ENCODE results near the gene WWP2. TPM values are rescaled to one million over a fixed set of nuclear protein-coding genes. Genes with fewer than 3 reads are reported as not detected.
A peak's percentile ranks its signal among the peaks of the same experiment; 100 is the strongest.

The WWP2 gene
- total and polyA plus RNA-seq, 2 donors (not counting 3 experiments of a cell fraction or from before 2014, with no cell fraction given) = 17.9 to 44.9 TPM

GRCh38 chr16:69924041-69924775 is 162.1 kb downstream of the WWP2 start:
- no peaks in the 10 kb centered on the region for H3K9me1 ChIP-seq (replicated peaks; ENCODE audit: control insufficient read depth, extremely low read depth, insufficient read depth, low read length)
- H3K4me2 ChIP-seq (ENCODE audit: insufficient read depth, low read length) = no peak overlapping the region
- no peak overlapping the region for H2AFZ ChIP-seq (ENCODE audit: low read depth, low read length)
- H3K27me3 ChIP-seq (ENCODE audit: control insufficient read depth in 2 of 2, insufficient read depth in 2 of 2, low read length in 2 of 2) = no peaks in the 10 kb centered on the region
- H3K9me3 ChIP-seq (replicated peaks; ENCODE audit: control insufficient read depth, insufficient read depth, low read length) = no peaks in the 10 kb centered on the region
- FAIRE-seq (no peak), DNase-seq (ENCODE audit: low read depth, low spot score) (no peak)
- BruUV-seq (replicated peaks) = no TSS peak
- peak overlapping the region; percentile 7 for H3K9ac ChIP-seq (replicated peaks; ENCODE audit: extremely low read depth, insufficient read depth, low read length)
- no peak overlapping the region for H3K27ac ChIP-seq (ENCODE audit: insufficient read depth, low read depth, low read length)
- no peaks in the 10 kb centered on the region for H3K79me2 ChIP-seq (ENCODE audit: control insufficient read depth, insufficient read depth, low read length)
- CTCF ChIA-PET = interaction anchor here (12.4 kb wide), 1 partner anchor 128 kb away, joined by 320 read pairs; no protein-coding TSS in a partner anchor
- H4K20me1 ChIP-seq (replicated peaks; ENCODE audit: control insufficient read depth, extremely low read depth, insufficient read depth, low read length) = no peaks in the 10 kb centered on the region
- POLR2A ChIA-PET = no interaction called here
- H3K4me1 ChIP-seq (ENCODE audit: control insufficient read depth, extremely low read depth, insufficient read depth, low read length) = peaks cover 8% of the 10 kb centered on the region
- dilution Hi-C loops (cut with MboI; ENCODE audit: extremely low pct_ligation_motif_present, low sequenced_read_pairs) (no loop called here), intact Hi-C loops (cut with micrococcal nuclease) (no loop called here)
- TF ChIP-seq POLR2AphosphoS5 (IDR thresholded peaks at IDR 0.05; ENCODE audit: insufficient read depth, low read depth, low read length) = no peak
- no peak for TF ChIP-seq JUN (IDR thresholded peaks at IDR 0.05; ENCODE audit: borderline replicate concordance, insufficient read depth, insufficient read length, low read depth)
- TF ChIP-seq CTCF (IDR thresholded peaks at IDR 0.05; ENCODE audit: extremely low read depth in 1 of 2, insufficient read depth in 1 of 2, low read depth in 1 of 2, low read length in 2 of 2) = no peak
- TF ChIP-seq FOS (IDR thresholded peaks at IDR 0.05; ENCODE audit: borderline replicate concordance, insufficient read depth, low read length) = no peak
- no peak for TF ChIP-seq MAX (IDR thresholded peaks at IDR 0.05; ENCODE audit: insufficient read depth, insufficient read length)
- no peak for TF ChIP-seq EZH2 (IDR thresholded peaks at IDR 0.05; ENCODE audit: borderline replicate concordance, low read depth, low read length, severe bottlenecking)
- TF ChIP-seq POLR2A (IDR thresholded peaks at IDR 0.05; ENCODE audit: low read depth, low read length) = no peak
- no peak for TF ChIP-seq MYC (IDR thresholded peaks at IDR 0.05; ENCODE audit: low read depth, low read length)
- no peak for TF ChIP-seq GATA2 (IDR thresholded peaks at IDR 0.05; ENCODE audit: insufficient read depth, insufficient read length, low read depth, low read length)
- no peak overlapping the region for H3K4me3 ChIP-seq (replicated peaks in 1 of 3; ENCODE audit: insufficient read depth in 1 of 3, low read depth in 1 of 3, low read length in 3 of 3)
- H3K36me3 ChIP-seq (ENCODE audit: control insufficient read depth in 2 of 2, extremely low read depth in 1 of 2, insufficient read depth in 2 of 2, low read length in 2 of 2) = peaks cover 0 to 2% of the 10 kb centered on the region in 2 experiments

Measured in endothelial cell of umbilical vein (primary cell).